Measurements from ENCODE around the gene ZDHHC14. TPM values are rescaled to one million over a fixed set of nuclear protein-coding genes. Genes with fewer than 3 reads are reported as not detected.

The ZDHHC14 gene
- total RNA-seq, 1 experiment from 2014 or later: 1.7 TPM

- Histone ChIP-seq H4K91ac (ENCODE audit: insufficient read length, low read depth, low read length) (no peak overlapping the region), H4K8ac (replicated peaks; ENCODE audit: insufficient read length, low read depth, low read length) (no peak overlapping the region), H2BK15ac (ENCODE audit: low read depth, low read length) (no peak overlapping the region), H3K4me2 (ENCODE audit: insufficient read depth, insufficient read length, low read length) (no peak overlapping the region), H2BK20ac (ENCODE audit: low read depth, low read length, poor library complexity, severe bottlenecking) (no peak overlapping the region), H4K20me1 (ENCODE audit: control insufficient read depth, insufficient read depth, insufficient read length) (no peaks in the 10 kb centered on the region), H3K4me1 (ENCODE audit: insufficient read depth, low read length) (peaks cover 16% of the 10 kb centered on the region), H2BK12ac (ENCODE audit: insufficient read length, low read depth, low read length) (no peak overlapping the region), H4K5ac (ENCODE audit: insufficient read length, low read depth, low read length) (no peak overlapping the region), H3K27ac (ENCODE audit: insufficient read length, low read depth, low read length) (no peak overlapping the region), H3K79me1 (ENCODE audit: insufficient read depth, low read depth, low read length, poor library complexity, severe bottlenecking) (no peaks in the 10 kb centered on the region), H2BK5ac (ENCODE audit: insufficient read length, low read length) (no peak overlapping the region), H3K27me3 (ENCODE audit: insufficient read depth, low read length) (no peaks in the 10 kb centered on the region; the same call in 1 of the 2 replicates), H3K79me2 (ENCODE audit: insufficient read depth, low read length) (no peaks in the 10 kb centered on the region), H3K4ac (ENCODE audit: low read depth, low read length) (no peak overlapping the region), H3T11ph (ENCODE audit: low read length) (no peak overlapping the region), H3K23ac (ENCODE audit: insufficient read length, low read depth, low read length) (no peak overlapping the region), H3K56ac (ENCODE audit: insufficient read length, low read depth, low read length) (no peak overlapping the region), H3K9ac (ENCODE audit: extremely low read depth, insufficient read length, low read length) (no peak overlapping the region), H3K23me2 (ENCODE audit: insufficient read length, low read depth, low read length, poor library complexity, severe bottlenecking) (no peaks in the 10 kb centered on the region), H2AK5ac (ENCODE audit: insufficient read length, low read length) (no peak overlapping the region), H3K14ac (ENCODE audit: insufficient read depth, low read length) (no peak overlapping the region), H2AFZ (ENCODE audit: low read length) (no peak overlapping the region), H3K9me3 (ENCODE audit: control insufficient read depth, low read depth, low read length) (no peaks in the 10 kb centered on the region), H2BK120ac (ENCODE audit: low read depth, low read length, poor library complexity, severe bottlenecking) (no peak overlapping the region), H3K18ac (ENCODE audit: insufficient read length, low read depth, low read length) (no peak overlapping the region)
- Mint-ChIP-seq H3K36me3 (ENCODE audit: insufficient read depth in 1 of 3, low read depth in 3 of 3) (peaks cover 7 to 11% (median 11%) of the 10 kb centered on the region in 3 experiments; a peak in 6 of 7 replicates), H3K27me3 (ENCODE audit: low read depth) (peaks cover 48% of the 10 kb centered on the region), H3K9me3 (peaks cover 0 to 6% of the 10 kb centered on the region in 2 experiments; a peak in 3 of 5 replicates), H3K4me3 (no peak overlapping the region), H3K27ac (peak overlapping the region in 1 of 3 experiments; percentile 67; a peak in 2 of 7 replicates), H3K4me1 (peaks cover 47 to 49% of the 10 kb centered on the region in 2 experiments)
- no peak for TF ChIP-seq CTCF (conservative IDR thresholded peaks at IDR 0.05)
- no CpG with 5 or more reads among the region's 24 CpGs for WGBS (ENCODE audit: extremely low coverage, insufficient read length, low lambda C conversion rate)
- no peak for DNase-seq
These were observed 167.9 kb downstream of the ZDHHC14 start for GRCh38 chr6:157548635-157549467.

All from H9 (cell line).